Sigmoid colon (tissue), 3 donors: ENCODE results near the gene KLK14.

ENCODE experiments used
- POLR2A ChIP-seq, 2 donors: fragments of 450-650 bp; IDR thresholded peaks; one replicate each; pipeline ENCODE4 v1.6.1; 2016; ENCODE audit warnings: antibody characterized with exemption in 2 of 2, mild to moderate bottlenecking in 2 of 2, moderate library complexity in 2 of 2
- TF ChIP-seq, protein P1 (sequence below), 4 experiments: fragments of 450-650 bp in 3 of 4; fragments of 200-600 bp in 1 of 4; IDR thresholded peaks; one replicate each; pipeline ENCODE4 v1.5.1; 2016 to 2019; ENCODE audit warnings: antibody characterized with exemption in 4 of 4, mild to moderate bottlenecking in 3 of 4, moderate library complexity in 2 of 4

- TF ChIP-seq, protein P1, sequence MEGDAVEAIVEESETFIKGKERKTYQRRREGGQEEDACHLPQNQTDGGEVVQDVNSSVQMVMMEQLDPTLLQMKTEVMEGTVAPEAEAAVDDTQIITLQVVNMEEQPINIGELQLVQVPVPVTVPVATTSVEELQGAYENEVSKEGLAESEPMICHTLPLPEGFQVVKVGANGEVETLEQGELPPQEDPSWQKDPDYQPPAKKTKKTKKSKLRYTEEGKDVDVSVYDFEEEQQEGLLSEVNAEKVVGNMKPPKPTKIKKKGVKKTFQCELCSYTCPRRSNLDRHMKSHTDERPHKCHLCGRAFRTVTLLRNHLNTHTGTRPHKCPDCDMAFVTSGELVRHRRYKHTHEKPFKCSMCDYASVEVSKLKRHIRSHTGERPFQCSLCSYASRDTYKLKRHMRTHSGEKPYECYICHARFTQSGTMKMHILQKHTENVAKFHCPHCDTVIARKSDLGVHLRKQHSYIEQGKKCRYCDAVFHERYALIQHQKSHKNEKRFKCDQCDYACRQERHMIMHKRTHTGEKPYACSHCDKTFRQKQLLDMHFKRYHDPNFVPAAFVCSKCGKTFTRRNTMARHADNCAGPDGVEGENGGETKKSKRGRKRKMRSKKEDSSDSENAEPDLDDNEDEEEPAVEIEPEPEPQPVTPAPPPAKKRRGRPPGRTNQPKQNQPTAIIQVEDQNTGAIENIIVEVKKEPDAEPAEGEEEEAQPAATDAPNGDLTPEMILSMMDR (IDR thresholded peaks at IDR 0.05): no peak
- TF ChIP-seq POLR2A (IDR thresholded peaks at IDR 0.05): no peak
Measured at GRCh38 chr19:51103926-51104341, 21.2 kb upstream of the KLK14 start.
